Sigmoid colon (tissue), 4 donors: ENCODE results near the gene C4B.
"Not testable (repeated sequence)": the region's sequence is repeated elsewhere in the genome, so short reads cannot be mapped to it uniquely, and the experiment has no call there.

Source experiments
- EP300 ChIP-seq, 4 donors: sonication (generic); formaldehyde crosslinking; IDR thresholded peaks; one replicate each; pipeline ENCODE4 v1.6.1; 2017; ENCODE audit warnings: antibody characterized with exemption in 4 of 4
- POLR2A ChIP-seq, 2 donors: fragments of 450-650 bp; IDR thresholded peaks; one replicate each; pipeline ENCODE4 v1.6.1; 2016; ENCODE audit warnings: antibody characterized with exemption in 2 of 2, mild to moderate bottlenecking in 2 of 2, moderate library complexity in 2 of 2
- TF ChIP-seq, protein P1 (sequence below), 4 experiments: fragments of 450-650 bp in 3 of 4; fragments of 200-600 bp in 1 of 4; IDR thresholded peaks; one replicate each; pipeline ENCODE4 v1.5.1; 2016 to 2019; ENCODE audit warnings: antibody characterized with exemption in 4 of 4, mild to moderate bottlenecking in 3 of 4, moderate library complexity in 2 of 4

DNA sequence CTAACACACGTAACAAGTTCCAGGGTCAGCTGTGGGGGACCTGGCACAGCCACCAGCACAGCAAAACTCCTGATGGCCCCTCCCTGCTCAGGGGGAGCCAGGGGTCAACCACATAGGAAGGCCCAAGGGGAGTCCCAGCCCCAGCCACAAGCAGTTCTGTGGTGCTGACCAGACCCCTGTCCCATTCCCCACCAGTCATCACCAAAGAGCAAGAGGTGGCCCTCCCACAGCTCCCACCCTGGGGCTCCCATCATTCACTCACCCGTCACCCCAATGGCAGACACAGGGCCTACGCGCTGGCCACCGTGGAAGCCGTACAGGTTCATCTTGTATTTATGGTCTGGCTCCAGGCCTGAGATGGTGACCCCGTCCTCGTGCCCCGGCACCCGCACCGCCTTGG lies 35.1 kb downstream of the C4B start:
- TF ChIP-seq, protein P1, sequence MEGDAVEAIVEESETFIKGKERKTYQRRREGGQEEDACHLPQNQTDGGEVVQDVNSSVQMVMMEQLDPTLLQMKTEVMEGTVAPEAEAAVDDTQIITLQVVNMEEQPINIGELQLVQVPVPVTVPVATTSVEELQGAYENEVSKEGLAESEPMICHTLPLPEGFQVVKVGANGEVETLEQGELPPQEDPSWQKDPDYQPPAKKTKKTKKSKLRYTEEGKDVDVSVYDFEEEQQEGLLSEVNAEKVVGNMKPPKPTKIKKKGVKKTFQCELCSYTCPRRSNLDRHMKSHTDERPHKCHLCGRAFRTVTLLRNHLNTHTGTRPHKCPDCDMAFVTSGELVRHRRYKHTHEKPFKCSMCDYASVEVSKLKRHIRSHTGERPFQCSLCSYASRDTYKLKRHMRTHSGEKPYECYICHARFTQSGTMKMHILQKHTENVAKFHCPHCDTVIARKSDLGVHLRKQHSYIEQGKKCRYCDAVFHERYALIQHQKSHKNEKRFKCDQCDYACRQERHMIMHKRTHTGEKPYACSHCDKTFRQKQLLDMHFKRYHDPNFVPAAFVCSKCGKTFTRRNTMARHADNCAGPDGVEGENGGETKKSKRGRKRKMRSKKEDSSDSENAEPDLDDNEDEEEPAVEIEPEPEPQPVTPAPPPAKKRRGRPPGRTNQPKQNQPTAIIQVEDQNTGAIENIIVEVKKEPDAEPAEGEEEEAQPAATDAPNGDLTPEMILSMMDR (IDR thresholded peaks at IDR 0.05) = not testable (repeated sequence)
- not testable (repeated sequence) for TF ChIP-seq EP300, POLR2A (IDR thresholded peaks at IDR 0.05)
